ENCODE measurements around the gene ADPRHL1. TPM values are rescaled to one million over a fixed set of nuclear protein-coding genes. Genes with fewer than 3 reads are reported as not detected.

Gene ADPRHL1
- total and polyA plus RNA-seq, 4 donors: 0.28 to 0.67 (median 0.55) TPM

GRCh38 chr13:113423520-113424163, 29.6 kb downstream of the ADPRHL1 start:
- Histone ChIP-seq H3K27ac (ENCODE audit: low read depth in 1 of 2, low read length in 2 of 2) (no peak overlapping the region), H3K27me3 (ENCODE audit: control insufficient read depth in 4 of 4, insufficient read depth in 4 of 4, low read length in 3 of 4) (no peaks in the 10 kb centered on the region), H3K4me1 (ENCODE audit: control insufficient read depth in 4 of 4, insufficient read depth in 4 of 4, low read length in 3 of 4) (no peaks in the 10 kb centered on the region), H3K36me3 (ENCODE audit: control insufficient read depth in 4 of 4, insufficient read depth in 3 of 4, low read depth in 1 of 4, low read length in 3 of 4) (no peaks in the 10 kb centered on the region), H3K4me3 (ENCODE audit: low read depth in 1 of 3, low read length in 3 of 3) (no peak overlapping the region), H3K9me3 (ENCODE audit: control insufficient read depth in 4 of 4, low read length in 3 of 4) (no peaks in the 10 kb centered on the region), H3K9ac (ENCODE audit: low read depth in 1 of 2, low read length in 2 of 2) (no peak overlapping the region)
- no peak for DNase-seq (ENCODE audit: low spot score)
- WGBS: 91% methylated on average over 11 of the region's 11 CpGs
- TF ChIP-seq CTCF (IDR thresholded peaks at IDR 0.05; ENCODE audit: low read depth, low read length, missing input control): no peak
- no peak for TF ChIP-seq FOXA2 (IDR thresholded peaks at IDR 0.05)
- no peak for TF ChIP-seq GABPA (IDR thresholded peaks at IDR 0.05 in 1 of 2, conservative IDR thresholded peaks at IDR 0.05 in 1 of 2)
- TF ChIP-seq YY1 (IDR thresholded peaks at IDR 0.05): no peak
- TF ChIP-seq, protein P1, sequence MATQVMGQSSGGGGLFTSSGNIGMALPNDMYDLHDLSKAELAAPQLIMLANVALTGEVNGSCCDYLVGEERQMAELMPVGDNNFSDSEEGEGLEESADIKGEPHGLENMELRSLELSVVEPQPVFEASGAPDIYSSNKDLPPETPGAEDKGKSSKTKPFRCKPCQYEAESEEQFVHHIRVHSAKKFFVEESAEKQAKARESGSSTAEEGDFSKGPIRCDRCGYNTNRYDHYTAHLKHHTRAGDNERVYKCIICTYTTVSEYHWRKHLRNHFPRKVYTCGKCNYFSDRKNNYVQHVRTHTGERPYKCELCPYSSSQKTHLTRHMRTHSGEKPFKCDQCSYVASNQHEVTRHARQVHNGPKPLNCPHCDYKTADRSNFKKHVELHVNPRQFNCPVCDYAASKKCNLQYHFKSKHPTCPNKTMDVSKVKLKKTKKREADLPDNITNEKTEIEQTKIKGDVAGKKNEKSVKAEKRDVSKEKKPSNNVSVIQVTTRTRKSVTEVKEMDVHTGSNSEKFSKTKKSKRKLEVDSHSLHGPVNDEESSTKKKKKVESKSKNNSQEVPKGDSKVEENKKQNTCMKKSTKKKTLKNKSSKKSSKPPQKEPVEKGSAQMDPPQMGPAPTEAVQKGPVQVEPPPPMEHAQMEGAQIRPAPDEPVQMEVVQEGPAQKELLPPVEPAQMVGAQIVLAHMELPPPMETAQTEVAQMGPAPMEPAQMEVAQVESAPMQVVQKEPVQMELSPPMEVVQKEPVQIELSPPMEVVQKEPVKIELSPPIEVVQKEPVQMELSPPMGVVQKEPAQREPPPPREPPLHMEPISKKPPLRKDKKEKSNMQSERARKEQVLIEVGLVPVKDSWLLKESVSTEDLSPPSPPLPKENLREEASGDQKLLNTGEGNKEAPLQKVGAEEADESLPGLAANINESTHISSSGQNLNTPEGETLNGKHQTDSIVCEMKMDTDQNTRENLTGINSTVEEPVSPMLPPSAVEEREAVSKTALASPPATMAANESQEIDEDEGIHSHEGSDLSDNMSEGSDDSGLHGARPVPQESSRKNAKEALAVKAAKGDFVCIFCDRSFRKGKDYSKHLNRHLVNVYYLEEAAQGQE (IDR thresholded peaks at IDR 0.05): no peak
- TF ChIP-seq RAD21 (IDR thresholded peaks at IDR 0.05): no peak
- no peak for TF ChIP-seq FOXA1 (IDR thresholded peaks at IDR 0.05)
- TF ChIP-seq, protein P2, sequence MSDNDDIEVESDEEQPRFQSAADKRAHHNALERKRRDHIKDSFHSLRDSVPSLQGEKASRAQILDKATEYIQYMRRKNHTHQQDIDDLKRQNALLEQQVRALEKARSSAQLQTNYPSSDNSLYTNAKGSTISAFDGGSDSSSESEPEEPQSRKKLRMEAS (IDR thresholded peaks at IDR 0.05): no peak
- no peak for TF ChIP-seq HNF4G (IDR thresholded peaks at IDR 0.05)

GRCh38 chr13:113422807-113423519, 30.3 kb downstream of the ADPRHL1 start:
- Histone ChIP-seq H3K36me3 (ENCODE audit: control insufficient read depth in 4 of 4, insufficient read depth in 3 of 4, low read depth in 1 of 4, low read length in 3 of 4) (no peaks in the 10 kb centered on the region), H3K9me3 (ENCODE audit: control insufficient read depth in 4 of 4, low read length in 3 of 4) (no peaks in the 10 kb centered on the region), H3K27me3 (ENCODE audit: control insufficient read depth in 4 of 4, insufficient read depth in 4 of 4, low read length in 3 of 4) (no peaks in the 10 kb centered on the region), H3K4me3 (ENCODE audit: low read depth in 1 of 3, low read length in 3 of 3) (no peak overlapping the region), H3K9ac (ENCODE audit: low read depth in 1 of 2, low read length in 2 of 2) (no peak overlapping the region), H3K4me1 (ENCODE audit: control insufficient read depth in 4 of 4, insufficient read depth in 4 of 4, low read length in 3 of 4) (no peaks in the 10 kb centered on the region), H3K27ac (ENCODE audit: low read depth in 1 of 2, low read length in 2 of 2) (no peak overlapping the region)
- 93% methylated on average over 26 of the region's 26 CpGs for WGBS
- no peak for DNase-seq (ENCODE audit: low spot score)
- TF ChIP-seq GABPA (IDR thresholded peaks at IDR 0.05 in 1 of 2, conservative IDR thresholded peaks at IDR 0.05 in 1 of 2): no peak

- Histone ChIP-seq H3K27ac (ENCODE audit: low read depth in 1 of 2, low read length in 2 of 2) (no peak overlapping the region), H3K9me3 (ENCODE audit: control insufficient read depth in 4 of 4, low read length in 3 of 4) (no peaks in the 10 kb centered on the region), H3K4me1 (ENCODE audit: control insufficient read depth in 4 of 4, insufficient read depth in 4 of 4, low read length in 3 of 4) (no peaks in the 10 kb centered on the region), H3K9ac (ENCODE audit: low read depth in 1 of 2, low read length in 2 of 2) (no peak overlapping the region), H3K4me3 (ENCODE audit: low read depth in 1 of 3, low read length in 3 of 3) (no peak overlapping the region), H3K27me3 (ENCODE audit: control insufficient read depth in 4 of 4, insufficient read depth in 4 of 4, low read length in 3 of 4) (no peaks in the 10 kb centered on the region), H3K36me3 (ENCODE audit: control insufficient read depth in 4 of 4, insufficient read depth in 3 of 4, low read depth in 1 of 4, low read length in 3 of 4) (no peaks in the 10 kb centered on the region)
- WGBS: 88% methylated on average over 15 of the region's 15 CpGs
- DNase-seq (ENCODE audit: low spot score): no peak
- TF ChIP-seq HNF4G (IDR thresholded peaks at IDR 0.05): no peak
- no peak for TF ChIP-seq ATF3 (IDR thresholded peaks at IDR 0.05)
- no peak for TF ChIP-seq HNF4A (conservative IDR thresholded peaks at IDR 0.05)
- TF ChIP-seq, protein P1 (IDR thresholded peaks at IDR 0.05): no peak
- TF ChIP-seq RXRA (IDR thresholded peaks at IDR 0.05): no peak
- TF ChIP-seq CTCF (IDR thresholded peaks at IDR 0.05; ENCODE audit: low read depth, low read length, missing input control): no peak
- no peak for TF ChIP-seq RAD21 (IDR thresholded peaks at IDR 0.05)
Measured at GRCh38 chr13:113421673-113422270, 31.5 kb downstream of the ADPRHL1 start.
